H1 (cell line): ENCODE results near the gene GPC6. TPM values are rescaled to one million over a fixed set of nuclear protein-coding genes. Genes with fewer than 3 reads are reported as not detected.

Experiments
- CTCF ChIA-PET: fragments of 300-600 bp; sonication (Branson Sonifier 250); formaldehyde crosslinking; loops from one replicate; lab custom pipeline; 2021; ENCODE audit not compliant: partially characterized antibody; lab: Charles Lee
- POLR2A ChIA-PET: fragments of 300-600 bp; sonication (Branson Sonifier 250); formaldehyde crosslinking; loops from one replicate; lab custom pipeline; 2021; ENCODE audit warnings: inconsistent platforms; ENCODE audit not compliant: partially characterized antibody; lab: Charles Lee
- DNase-seq, 2 experiments: peaks; one replicate each; pipeline versions ENCODE4 v3.0.0 to v3.0.0-alpha.2; 2010 to 2022; ENCODE audit warnings: low spot score in 2 of 2, low read depth in 1 of 2, mixed read lengths in 1 of 2
- FAIRE-seq: peaks from 2 replicates; lab custom pipeline; 2011; peaks lifted over from hg19 to GRCh38; lab: Jason Lieb, UNC
- H2AFZ ChIP-seq: 2 replicates; pipeline ENCODE4 v1.8.1; 2012; ENCODE audit warnings: low read length, inconsistent platforms
- H2AK5ac ChIP-seq: 2 replicates; pipeline ENCODE4 v1.6.1; 2013; ENCODE audit warnings: low read depth, low read length
- H2BK120ac ChIP-seq: replicated peaks from 2 replicates; pipeline ENCODE3; 2013; ENCODE audit warnings: low read depth, low read length, inconsistent platforms
- H2BK12ac ChIP-seq: 2 replicates; pipeline ENCODE4 v1.6.1; 2013; ENCODE audit warnings: low read depth, low read length
- H2BK15ac ChIP-seq: 2 replicates; pipeline ENCODE4 v1.6.1; 2013; ENCODE audit warnings: low read length
- H2BK20ac ChIP-seq: 2 replicates; pipeline ENCODE4 v1.6.1; 2013; ENCODE audit warnings: low read length
- H2BK5ac ChIP-seq: 2 replicates; pipeline ENCODE4 v1.6.1; 2013; ENCODE audit warnings: low read depth, low read length
- H3K14ac ChIP-seq: 2 replicates; pipeline ENCODE4 v1.6.1; 2013; ENCODE audit warnings: inconsistent platforms; ENCODE audit not compliant: insufficient read length
- H3K18ac ChIP-seq: 2 replicates; pipeline ENCODE4 v1.6.1; 2013; ENCODE audit warnings: low read length; ENCODE audit errors: extremely low read depth
- H3K23ac ChIP-seq: 2 replicates; pipeline ENCODE4 v1.6.1; 2013; ENCODE audit warnings: inconsistent platforms; ENCODE audit not compliant: insufficient read length
- H3K23me2 ChIP-seq: 2 replicates; pipeline ENCODE4 v1.6.1; 2013; ENCODE audit warnings: low read depth, low read length
- H3K27ac ChIP-seq: 2 replicates; pipeline ENCODE4 v1.6.1; 2011; ENCODE audit warnings: low read depth, low read length, inconsistent platforms
- H3K27me3 ChIP-seq, 4 experiments: replicated peaks in 1 of 4; 1 replicate in 1 of 4; 2 replicates in 3 of 4; pipeline versions ENCODE4 v1.6.1 to v1.8.1; 2011 to 2013; ENCODE audit warnings: low read length in 3 of 4, mild to moderate bottlenecking in 3 of 4, inconsistent platforms in 2 of 4, mixed read lengths in 2 of 4, moderate library complexity in 1 of 4; ENCODE audit not compliant: control insufficient read depth in 3 of 4, insufficient read depth in 3 of 4; ENCODE audit errors: extremely low read depth in 1 of 4
- H3K36me3 ChIP-seq, 4 experiments: 2 replicates each; pipeline versions ENCODE4 v1.6.1 to v1.8.1; 2011 to 2013; ENCODE audit warnings: mild to moderate bottlenecking in 4 of 4, low read length in 3 of 4, moderate library complexity in 2 of 4, control low read depth in 1 of 4, inconsistent platforms in 1 of 4; ENCODE audit not compliant: insufficient read depth in 4 of 4, control insufficient read depth in 2 of 4
- H3K4ac ChIP-seq: replicated peaks from 2 replicates; pipeline ENCODE3; 2013; ENCODE audit warnings: low read length, low read depth, mixed read lengths, inconsistent platforms; ENCODE audit not compliant: insufficient read length
- H3K4me1 ChIP-seq, 4 experiments: replicated peaks in 1 of 4; 1 replicate in 1 of 4; 2 replicates in 3 of 4; pipeline versions ENCODE4 v1.6.1 to v1.8.1; 2011 to 2013; ENCODE audit warnings: low read length in 3 of 4, inconsistent platforms in 2 of 4, mixed read lengths in 1 of 4; ENCODE audit not compliant: insufficient read depth in 4 of 4, control insufficient read depth in 3 of 4
- H3K4me2 ChIP-seq, 2 experiments: 2 replicates each; pipeline versions ENCODE4 v1.6.1 to v1.8.1; 2011 to 2013; ENCODE audit warnings: low read depth in 2 of 2, low read length in 2 of 2, control low read depth in 1 of 2, inconsistent platforms in 1 of 2, mild to moderate bottlenecking in 1 of 2; ENCODE audit not compliant: insufficient read depth in 1 of 2
- H3K4me3 ChIP-seq, 4 experiments: fragments of 200-600, 300-600 bp in 1 of 4; sonication (generic), shearing (Covaris generic), sonication (Bioruptor Twin) in 1 of 4; 2 replicates each; pipeline versions ENCODE4 v1.5.1 to v1.8.1; 2011 to 2016; ENCODE audit warnings: low read length in 4 of 4, low read depth in 3 of 4, control low read depth in 2 of 4, inconsistent platforms in 2 of 4, mild to moderate bottlenecking in 2 of 4, mixed read lengths in 1 of 4, moderate library complexity in 1 of 4; ENCODE audit not compliant: insufficient read depth in 2 of 4; ENCODE audit errors: extremely low read depth in 1 of 4
- H3K56ac ChIP-seq: replicated peaks from 2 replicates; pipeline ENCODE3; 2013; ENCODE audit warnings: low read depth, mild to moderate bottlenecking, mixed read lengths, low read length, inconsistent platforms; ENCODE audit not compliant: insufficient read length
- H3K79me1 ChIP-seq: 2 replicates; pipeline ENCODE4 v1.6.1; 2013; ENCODE audit warnings: low read depth, low read length, control low read depth
- H3K79me2 ChIP-seq, 2 experiments: 2 replicates each; pipeline versions ENCODE4 v1.6.1 to v1.8.1; 2012 to 2013; ENCODE audit warnings: low read length in 2 of 2, mild to moderate bottlenecking in 2 of 2, inconsistent platforms in 1 of 2; ENCODE audit not compliant: insufficient read depth in 2 of 2, control insufficient read depth in 1 of 2
- H3K9ac ChIP-seq, 4 experiments: replicated peaks in 1 of 4; 1 replicate in 1 of 4; 2 replicates in 3 of 4; pipeline versions ENCODE4 v1.6.1 to v1.8.1; 2011 to 2013; ENCODE audit warnings: low read depth in 3 of 4, low read length in 3 of 4, control low read depth in 2 of 4, mild to moderate bottlenecking in 2 of 4, moderate library complexity in 2 of 4, inconsistent platforms in 1 of 4; ENCODE audit errors: extremely low read depth in 1 of 4
- H3K9me3 ChIP-seq, 2 experiments: 2 replicates each; pipeline versions ENCODE4 v1.6.1 to v1.8.1; 2012 to 2013; ENCODE audit warnings: mild to moderate bottlenecking in 2 of 2, moderate library complexity in 2 of 2, control low read depth in 1 of 2, inconsistent platforms in 1 of 2, low read depth in 1 of 2, low read length in 1 of 2, mixed read lengths in 1 of 2; ENCODE audit not compliant: insufficient read depth in 2 of 2
- H4K20me1 ChIP-seq, 2 experiments: replicated peaks in 1 of 2; 2 replicates each; pipeline versions ENCODE3 to v1.8.1; 2011 to 2013; ENCODE audit warnings: inconsistent platforms in 2 of 2, low read length in 2 of 2, mild to moderate bottlenecking in 1 of 2; ENCODE audit not compliant: insufficient read depth in 2 of 2, control insufficient read depth in 1 of 2
- H4K5ac ChIP-seq: 2 replicates; pipeline ENCODE4 v1.6.1; 2013; ENCODE audit warnings: low read length, low read depth, mixed read lengths, inconsistent platforms; ENCODE audit not compliant: insufficient read length
- H4K8ac ChIP-seq: 2 replicates; pipeline ENCODE4 v1.8.0; 2013; ENCODE audit warnings: mild to moderate bottlenecking, moderate library complexity, low read length, inconsistent platforms; ENCODE audit not compliant: insufficient read depth; ENCODE audit errors: extremely low read depth
- H4K91ac ChIP-seq: replicated peaks from 2 replicates; pipeline ENCODE3; 2013; ENCODE audit warnings: low read length, mixed read lengths, inconsistent platforms; ENCODE audit not compliant: insufficient read length
- BACH1 ChIP-seq: IDR thresholded peaks from 2 replicates; pipeline ENCODE4 v1.6.1; 2012; ENCODE audit warnings: low read length, improper control_type of control experiment
- CBX5 ChIP-seq: fragments of 300-800, 300-1000 bp; sonication (generic); IDR thresholded peaks from 2 replicates; pipeline ENCODE4 v1.7.1; 2016; ENCODE audit warnings: antibody characterized with exemption, low read length, low read depth
- CBX8 ChIP-seq: fragments of 300-800, 300-1000 bp; sonication (generic); IDR thresholded peaks from 2 replicates; pipeline ENCODE4 v1.7.1; 2016; ENCODE audit warnings: low read depth, low read length, borderline replicate concordance
- CHD2 ChIP-seq: IDR thresholded peaks from 2 replicates; pipeline ENCODE4 v1.6.1; 2012; ENCODE audit warnings: low read length, improper control_type of control experiment
- EZH2 ChIP-seq: fragments of 200-600 bp; sonication (generic); IDR thresholded peaks from 2 replicates; pipeline ENCODE4 v1.7.1; 2012; ENCODE audit warnings: low read depth, mild to moderate bottlenecking, moderate library complexity, low read length, inconsistent platforms; ENCODE audit not compliant: severe bottlenecking
- HDAC2 ChIP-seq, 2 experiments: fragments of 300-600 bp in 1 of 2; sonication (generic) in 1 of 2; IDR thresholded peaks; 2 replicates each; pipeline ENCODE4 v1.6.1; 2011 to 2012; ENCODE audit warnings: low read depth in 2 of 2, low read length in 2 of 2, mild to moderate bottlenecking in 2 of 2, moderate library complexity in 2 of 2, borderline replicate concordance in 1 of 2, inconsistent platforms in 1 of 2
- MAFK ChIP-seq: IDR thresholded peaks from 2 replicates; pipeline ENCODE4 v1.6.1; 2012; ENCODE audit warnings: low read depth, mild to moderate bottlenecking, improper control_type of control experiment, low read length
- NANOG ChIP-seq: IDR thresholded peaks from 2 replicates; pipeline ENCODE4 v1.6.1; 2011; ENCODE audit warnings: low read length, low read depth, mild to moderate bottlenecking, inconsistent platforms; ENCODE audit not compliant: insufficient read depth, poor library complexity, severe bottlenecking
- SAP30 ChIP-seq: fragments of 300-600 bp; sonication (generic); IDR thresholded peaks from 2 replicates; pipeline ENCODE4 v1.7.1; 2012; ENCODE audit warnings: low read length, moderate library complexity, mild to moderate bottlenecking, inconsistent platforms; ENCODE audit not compliant: insufficient read depth, insufficient replicate concordance
- ZNF274 ChIP-seq: IDR thresholded peaks from 2 replicates; pipeline ENCODE4 v1.7.0; 2012; ENCODE audit warnings: low read length, borderline replicate concordance; ENCODE audit errors: extremely low read depth
- WGBS, 2 experiments: shearing (Covaris generic) in 1 of 2; methylation state at CpG; one replicate each; pipeline versions ENCODE4 v1.1.6 to v1.1.7; 2013 to 2015; ENCODE audit warnings: low lambda C conversion rate in 2 of 2, mixed read lengths in 2 of 2, inconsistent platforms in 1 of 2, low coverage in 1 of 2, missing lambda C conversion rate in 1 of 2; ENCODE audit not compliant: insufficient replicate concordance in 2 of 2, insufficient coverage in 1 of 2, insufficient read length in 1 of 2; ENCODE audit errors: extremely low coverage in 1 of 2, missing lambda C conversion rate in 1 of 2; 5-methylcytosine and 5-hydroxymethylcytosine counted together
- polyA plus RNA-seq, 7 experiments: library from polyadenylated mRNA; depleted of rRNA in 3 of 7; stranded (reverse) in 5 of 7; unstranded in 2 of 7; fragments of >200 nt in 5 of 7; fragments of 200-250 nt in 2 of 7; gene quantifications; 1 replicate in 5 of 7; 2 replicates in 1 of 7; 4 replicates in 1 of 7; pipeline versions ENCODE4 v1.2.1 to v1.2.3, GENCODE V29; 2011 to 2013; ENCODE audit warnings: missing spikeins in 2 of 7, mixed read lengths in 2 of 7
- total RNA-seq: library from RNA; stranded (reverse); fragmentation: NEBNext Ultra II Directional; extraction: Animal tissue kit (Norgen Biotek cat#: 25700); gene quantifications from 2 replicates; pipeline ENCODE4 v1.2.1, GENCODE V29; 2021
- TF ChIP-seq, protein P1 (sequence below): IDR thresholded peaks from 2 replicates; pipeline ENCODE4 v1.6.1; 2011; ENCODE audit warnings: low read depth, mild to moderate bottlenecking, low read length; ENCODE audit not compliant: insufficient read depth
- TF ChIP-seq, protein P2 (sequence below): IDR thresholded peaks from 2 replicates; pipeline ENCODE4 v1.6.1; 2012; ENCODE audit warnings: inconsistent platforms

GPC6 gene
- total and polyA plus RNA-seq, 2 of the 8 experiments (the other 6 are each of a cell fraction or from before 2014, with no cell fraction given) = 5.4 to 12.0 TPM

DNA sequence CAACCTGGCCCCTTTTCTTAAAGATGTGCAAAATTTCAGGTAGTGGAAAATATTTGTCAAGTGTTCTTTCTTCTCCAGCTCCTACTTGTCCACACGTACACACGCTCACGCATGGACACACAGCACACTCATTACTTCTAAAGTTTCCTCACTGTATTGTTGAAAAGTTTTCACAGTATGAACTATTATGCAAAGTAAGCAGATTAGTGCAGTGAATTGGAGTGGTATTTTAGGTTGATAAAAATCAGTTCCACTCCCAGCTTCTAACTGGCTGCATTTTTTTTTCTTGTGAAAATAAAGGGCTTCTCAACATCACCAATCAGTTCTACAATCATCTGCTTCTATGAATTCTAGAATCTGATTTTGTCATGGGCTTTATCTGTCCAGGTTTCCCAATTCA is 988.4 kb downstream of the GPC6 start:
- Histone ChIP-seq H3K4me3 (no peak overlapping the region), H3K4me2 (no peak overlapping the region), H2BK12ac (no peak overlapping the region), H4K20me1 (no peaks in the 10 kb centered on the region), H4K5ac (no peak overlapping the region), H3K23ac (no peak overlapping the region), H2AFZ (no peak overlapping the region), H4K91ac (no peak overlapping the region), H3K4me1 (peaks cover 0 to 9% (median 7%) of the 10 kb centered on the region in 4 experiments; a peak in 5 of 7 replicates), H2AK5ac (no peak overlapping the region), H3K27me3 (no peaks in the 10 kb centered on the region), H3K4ac (no peak overlapping the region), H3K79me2 (no peaks in the 10 kb centered on the region), H3K18ac (no peak overlapping the region), H3K27ac (no peak overlapping the region), H3K9ac (no peak overlapping the region), H3K14ac (no peak overlapping the region), H4K8ac (no peak overlapping the region), H3K23me2 (no peaks in the 10 kb centered on the region), H3K79me1 (no peaks in the 10 kb centered on the region), H2BK5ac (no peak overlapping the region), H2BK120ac (no peak overlapping the region), H2BK15ac (no peak overlapping the region), H3K36me3 (no peaks in the 10 kb centered on the region), H3K9me3 (no peaks in the 10 kb centered on the region), H2BK20ac (no peak overlapping the region), H3K56ac (no peak overlapping the region)
- TF ChIP-seq, protein P1, sequence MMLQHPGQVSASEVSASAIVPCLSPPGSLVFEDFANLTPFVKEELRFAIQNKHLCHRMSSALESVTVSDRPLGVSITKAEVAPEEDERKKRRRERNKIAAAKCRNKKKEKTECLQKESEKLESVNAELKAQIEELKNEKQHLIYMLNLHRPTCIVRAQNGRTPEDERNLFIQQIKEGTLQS = no peak
- TF ChIP-seq, protein P2, sequence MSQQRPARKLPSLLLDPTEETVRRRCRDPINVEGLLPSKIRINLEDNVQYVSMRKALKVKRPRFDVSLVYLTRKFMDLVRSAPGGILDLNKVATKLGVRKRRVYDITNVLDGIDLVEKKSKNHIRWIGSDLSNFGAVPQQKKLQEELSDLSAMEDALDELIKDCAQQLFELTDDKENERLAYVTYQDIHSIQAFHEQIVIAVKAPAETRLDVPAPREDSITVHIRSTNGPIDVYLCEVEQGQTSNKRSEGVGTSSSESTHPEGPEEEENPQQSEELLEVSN = no peak
- TF ChIP-seq MAFK (no peak), HDAC2 (IDR thresholded peaks at IDR 0.05; ENCODE audit: borderline replicate concordance in 1 of 2, low read depth in 2 of 2, low read length in 2 of 2) (no peak), ZNF274 (no peak), CBX5 (no peak), SAP30 (no peak), EZH2 (no peak), NANOG (no peak), BACH1 (no peak), CHD2 (no peak), CBX8 (no peak)
- CTCF ChIA-PET = no interaction called here
- FAIRE-seq = no peak
- POLR2A ChIA-PET = no interaction called here
- 100% methylated on average over 3 of the region's 3 CpGs; no CpG with 5 or more reads in 1 of the 2 experiments for WGBS, 2 experiments
- no peak for DNase-seq
